Testis (tissue), 3 donors: ENCODE results near the gene FOXN3. TPM values are rescaled to one million over a fixed set of nuclear protein-coding genes. Genes with fewer than 3 reads are reported as not detected.
"Not testable (repeated sequence)": the region's sequence is repeated elsewhere in the genome, so short reads cannot be mapped to it uniquely, and the experiment has no call there.

ENCODE experiments used
- DNase-seq: peaks from one replicate; pipeline ENCODE4 v3.0.0-alpha.2; 2019
- H3K27ac ChIP-seq, 2 donors: fragments of 200-600 bp; sonication (generic); one replicate each; pipeline ENCODE4 v1.5.1; 2019
- H3K27me3 ChIP-seq: fragments of 200-600 bp; sonication (generic); one replicate; pipeline ENCODE4 v1.5.1; 2019
- H3K36me3 ChIP-seq: fragments of 200-600 bp; sonication (generic); one replicate; pipeline ENCODE4 v1.5.1; 2017; ENCODE audit warnings: low read depth; ENCODE audit errors: missing control alignments
- H3K4me1 ChIP-seq: fragments of 200-600 bp; sonication (generic); one replicate; pipeline ENCODE4 v1.5.1; 2019
- H3K4me3 ChIP-seq, 2 donors: fragments of 200-600 bp; sonication (generic); one replicate each; pipeline ENCODE4 v1.5.1; 2017 to 2019
- H3K9me3 ChIP-seq: fragments of 200-600 bp; sonication (generic); one replicate; pipeline ENCODE4 v1.5.1; 2017
- POLR2A ChIP-seq: fragments of 450-650 bp; IDR thresholded peaks from one replicate; pipeline ENCODE4 v1.6.1; 2017; ENCODE audit warnings: antibody characterized with exemption, mild to moderate bottlenecking, moderate library complexity
- WGBS, 2 donors: methylation state at CpG; one replicate each; pipeline ENCODE4 v1.1.5; 2018; 5-methylcytosine and 5-hydroxymethylcytosine counted together
- intact Hi-C: fragments of 100-400 bp; cut with DNase I; formaldehyde crosslinking; loops from one replicate; pipeline ENCODE4 v1.15.1; 2023; ENCODE audit warnings: low total_unique reads
- polyA plus RNA-seq: library from polyadenylated mRNA; stranded (reverse); fragments of 350-450 nt; fragmentation: Illumina TruSeq; extraction: RNeasy Lipid Tissue Mini Kit (QIAGEN cat#74804); gene quantifications from one replicate; pipeline ENCODE4 v1.2.3, GENCODE V29; 2014; ENCODE audit warnings: low read depth, low replicate concordance; ENCODE audit not compliant: insufficient read depth
- total RNA-seq, 2 donors: library from RNA; depleted of rRNA; stranded (reverse); fragments of >200 nt; gene quantifications; one replicate each; pipeline ENCODE4 v1.2.3, GENCODE V29; 2016
- TF ChIP-seq, protein P1 (sequence below), 3 experiments: fragments of 450-650 bp in 2 of 3; fragments of 200-600 bp in 1 of 3; sonication (generic) in 1 of 3; IDR thresholded peaks; one replicate each; pipeline ENCODE4 v1.5.1; 2016 to 2019; ENCODE audit warnings: antibody characterized with exemption in 3 of 3, mild to moderate bottlenecking in 2 of 3, moderate library complexity in 1 of 3

Gene FOXN3
- total and polyA plus RNA-seq, 3 donors from 2014 or later = 40.7 to 103 (median 100) TPM

DNA sequence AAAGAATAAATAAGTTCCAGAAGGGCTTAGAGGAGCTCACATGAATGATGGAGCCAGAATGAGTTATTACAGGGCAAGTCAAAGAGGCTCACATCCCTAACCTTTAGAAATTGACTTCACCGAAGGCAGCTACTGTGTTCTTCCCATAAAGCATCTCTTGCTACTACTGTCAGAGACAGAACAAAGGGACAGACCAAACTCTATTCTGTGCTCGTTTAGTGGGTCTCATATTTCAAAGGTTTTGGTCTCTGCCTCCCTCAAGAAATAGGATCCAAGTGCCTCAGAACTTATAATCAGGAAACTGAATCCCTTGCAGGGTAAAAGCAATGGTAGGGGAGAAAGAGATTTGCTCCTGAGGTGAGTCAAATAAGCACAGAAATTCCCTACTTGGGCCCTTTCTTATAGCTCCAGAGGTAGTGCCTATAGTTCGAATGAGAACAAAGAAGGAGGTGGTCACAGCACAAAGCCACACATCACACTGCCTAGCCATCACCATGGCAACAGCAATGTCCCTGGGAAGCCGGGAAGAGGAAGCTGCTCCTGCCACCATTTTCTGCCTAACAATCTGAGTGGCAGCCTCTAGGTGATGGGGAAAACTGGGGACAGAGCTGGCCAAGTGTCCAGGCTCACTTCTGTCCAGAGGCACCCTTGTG is 294.9 kb downstream of the FOXN3 start:
- Histone ChIP-seq H3K36me3 (no peaks in the 10 kb centered on the region), H3K4me3 (no peak overlapping the region), H3K27ac (no peak overlapping the region), H3K4me1 (no peaks in the 10 kb centered on the region), H3K9me3 (no peaks in the 10 kb centered on the region), H3K27me3 (no peaks in the 10 kb centered on the region)
- 40 to 47% methylated on average over 4 of the region's 4 CpGs for WGBS, 2 donors
- TF ChIP-seq, protein P1, sequence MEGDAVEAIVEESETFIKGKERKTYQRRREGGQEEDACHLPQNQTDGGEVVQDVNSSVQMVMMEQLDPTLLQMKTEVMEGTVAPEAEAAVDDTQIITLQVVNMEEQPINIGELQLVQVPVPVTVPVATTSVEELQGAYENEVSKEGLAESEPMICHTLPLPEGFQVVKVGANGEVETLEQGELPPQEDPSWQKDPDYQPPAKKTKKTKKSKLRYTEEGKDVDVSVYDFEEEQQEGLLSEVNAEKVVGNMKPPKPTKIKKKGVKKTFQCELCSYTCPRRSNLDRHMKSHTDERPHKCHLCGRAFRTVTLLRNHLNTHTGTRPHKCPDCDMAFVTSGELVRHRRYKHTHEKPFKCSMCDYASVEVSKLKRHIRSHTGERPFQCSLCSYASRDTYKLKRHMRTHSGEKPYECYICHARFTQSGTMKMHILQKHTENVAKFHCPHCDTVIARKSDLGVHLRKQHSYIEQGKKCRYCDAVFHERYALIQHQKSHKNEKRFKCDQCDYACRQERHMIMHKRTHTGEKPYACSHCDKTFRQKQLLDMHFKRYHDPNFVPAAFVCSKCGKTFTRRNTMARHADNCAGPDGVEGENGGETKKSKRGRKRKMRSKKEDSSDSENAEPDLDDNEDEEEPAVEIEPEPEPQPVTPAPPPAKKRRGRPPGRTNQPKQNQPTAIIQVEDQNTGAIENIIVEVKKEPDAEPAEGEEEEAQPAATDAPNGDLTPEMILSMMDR (IDR thresholded peaks at IDR 0.05) = no peak
- no peak for TF ChIP-seq POLR2A
- intact Hi-C loops = no loop called here
- DNase-seq = no peak

DNA sequence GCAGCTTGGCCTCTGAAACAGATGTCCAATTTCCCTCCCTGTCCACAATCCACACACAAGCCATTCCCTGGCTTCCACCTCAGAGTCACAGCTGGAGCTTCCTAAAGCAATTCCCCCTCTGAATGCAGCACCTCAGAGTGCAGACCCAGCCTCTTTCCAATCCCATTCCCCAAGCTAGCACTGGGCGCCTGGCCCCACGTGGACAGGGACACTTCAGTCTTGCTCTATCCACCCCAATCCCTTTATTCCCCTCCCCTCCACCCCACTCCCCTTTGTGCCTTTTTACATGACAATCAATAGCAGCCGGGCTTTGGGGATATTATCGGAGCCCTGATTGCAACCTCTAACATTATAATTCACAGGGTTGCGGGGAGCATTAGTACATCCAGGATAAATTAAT is 300.0 kb downstream of the FOXN3 start:
- 86 to 88% methylated on average over 5 of the region's 5 CpGs for WGBS, 2 donors
- DNase-seq = no peak

DNA sequence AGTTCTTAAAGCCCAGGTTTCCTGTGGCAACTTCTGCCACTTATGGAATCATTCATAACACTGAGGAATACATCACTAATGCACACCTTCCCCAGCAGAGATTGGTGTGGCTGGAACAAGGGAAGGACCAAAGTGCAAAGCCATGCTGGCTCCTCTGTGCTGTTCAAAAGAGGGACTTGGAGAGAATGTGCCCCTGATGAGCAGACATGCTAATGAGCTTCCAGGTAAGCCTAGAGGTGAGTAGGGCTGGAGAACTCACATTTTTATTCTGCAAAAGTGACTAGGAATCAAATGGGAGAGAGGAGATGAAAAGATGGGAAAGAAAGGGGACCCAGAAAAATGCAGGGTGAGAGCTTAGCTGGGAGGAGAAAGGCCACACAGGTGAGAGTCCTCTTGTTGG is 302.9 kb downstream of the FOXN3 start:
- no peaks in the 10 kb centered on the region for H3K9me3 ChIP-seq
- H3K36me3 ChIP-seq = no peaks in the 10 kb centered on the region
- H3K27me3 ChIP-seq = no peaks in the 10 kb centered on the region
- TF ChIP-seq POLR2A = no peak
- TF ChIP-seq, protein P1 (IDR thresholded peaks at IDR 0.05) = no peak
- no peaks in the 10 kb centered on the region for H3K4me1 ChIP-seq
- H3K27ac ChIP-seq = no peak overlapping the region
- no peak for DNase-seq
- H3K4me3 ChIP-seq = no peak overlapping the region
- intact Hi-C loops = no loop called here

More for the DNA sequence above, 300.0 kb downstream of the FOXN3 start:
- no peaks in the 10 kb centered on the region for H3K4me1 ChIP-seq
- no peaks in the 10 kb centered on the region for H3K36me3 ChIP-seq
- no peak overlapping the region for H3K4me3 ChIP-seq
- intact Hi-C loops = no loop called here
- H3K27ac ChIP-seq = no peak overlapping the region
- TF ChIP-seq, protein P1 (IDR thresholded peaks at IDR 0.05) = no peak
- TF ChIP-seq POLR2A = no peak
- no peaks in the 10 kb centered on the region for H3K9me3 ChIP-seq
- H3K27me3 ChIP-seq = no peaks in the 10 kb centered on the region

DNA sequence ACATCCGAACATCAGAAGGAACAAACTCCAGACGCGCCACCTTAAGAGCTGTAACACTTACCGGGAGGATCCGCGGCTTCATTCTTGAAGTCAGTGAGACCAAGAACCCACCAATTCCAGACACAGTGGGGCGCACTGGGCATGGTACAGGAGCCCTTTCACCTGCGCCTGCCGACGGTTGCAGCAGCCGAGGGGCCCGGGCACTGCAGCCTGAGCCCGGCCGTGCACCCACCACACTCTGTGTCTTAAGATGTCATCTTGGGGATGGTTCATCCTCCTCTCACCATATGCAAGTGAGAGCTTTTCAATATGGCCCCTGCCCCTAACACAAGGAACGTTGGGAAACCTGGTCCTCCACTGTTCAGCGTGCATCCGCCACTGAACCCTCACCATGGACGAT is 304.3 kb downstream of the FOXN3 start:
- no peak for DNase-seq
- no peaks in the 10 kb centered on the region for H3K9me3 ChIP-seq
- H3K36me3 ChIP-seq = no peaks in the 10 kb centered on the region
- H3K27ac ChIP-seq = no peak overlapping the region
- intact Hi-C loops = no loop called here
- no peaks in the 10 kb centered on the region for H3K4me1 ChIP-seq
- TF ChIP-seq, protein P1 (IDR thresholded peaks at IDR 0.05) = no peak
- TF ChIP-seq POLR2A = no peak
- 65 to 76% methylated on average over 17 to 18 of the region's 18 CpGs for WGBS, 2 donors
- no peaks in the 10 kb centered on the region for H3K27me3 ChIP-seq
- H3K4me3 ChIP-seq = no peak overlapping the region

DNA sequence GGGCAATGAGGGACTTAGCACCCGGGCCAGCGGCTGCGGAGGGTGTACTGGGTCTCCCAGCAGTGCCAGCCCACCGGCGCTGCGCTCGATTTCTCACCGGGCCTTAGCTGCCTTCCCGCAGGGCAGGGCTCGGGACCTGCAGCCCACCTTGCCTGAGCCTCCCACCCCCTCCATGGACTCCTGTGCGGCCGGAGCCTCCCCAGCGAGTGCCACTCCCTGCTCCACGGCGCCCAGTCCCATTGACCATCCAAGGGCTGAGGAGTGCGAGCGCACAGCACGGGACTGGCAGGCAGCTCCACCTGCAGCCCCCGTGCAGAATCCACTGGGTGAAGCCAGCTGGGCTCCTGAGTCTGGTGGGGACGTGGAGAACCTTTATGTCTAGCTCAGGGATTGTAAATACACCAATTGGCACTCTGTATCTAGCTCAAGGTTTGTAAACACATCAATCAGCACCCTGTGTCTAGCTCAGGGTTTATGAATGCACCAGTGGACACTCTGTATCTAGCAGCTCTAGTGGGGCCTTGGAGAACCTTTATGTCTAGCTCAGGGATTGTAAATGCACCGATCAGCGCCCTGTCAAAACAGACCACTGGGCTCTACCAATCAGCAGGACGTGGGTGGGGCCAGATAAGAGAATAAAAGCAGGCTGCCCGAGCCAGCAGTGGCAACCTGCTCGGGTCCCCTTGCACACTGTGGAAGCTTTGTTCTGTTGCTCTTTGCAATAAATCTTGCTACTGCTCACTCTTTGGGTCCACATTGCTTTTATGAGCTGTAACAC is 305.1 kb downstream of the FOXN3 start:
- H3K36me3 ChIP-seq, H3K9me3 ChIP-seq, H3K4me1 ChIP-seq, DNase-seq, intact Hi-C loops, H3K27ac ChIP-seq, H3K27me3 ChIP-seq: not testable (repeated sequence)
- peak overlapping the region in 1 of 2 donors; percentile 7 for H3K4me3 ChIP-seq
- WGBS, 2 donors = 57 to 61% methylated on average over 7 to 25 of the region's 25 CpGs

DNA sequence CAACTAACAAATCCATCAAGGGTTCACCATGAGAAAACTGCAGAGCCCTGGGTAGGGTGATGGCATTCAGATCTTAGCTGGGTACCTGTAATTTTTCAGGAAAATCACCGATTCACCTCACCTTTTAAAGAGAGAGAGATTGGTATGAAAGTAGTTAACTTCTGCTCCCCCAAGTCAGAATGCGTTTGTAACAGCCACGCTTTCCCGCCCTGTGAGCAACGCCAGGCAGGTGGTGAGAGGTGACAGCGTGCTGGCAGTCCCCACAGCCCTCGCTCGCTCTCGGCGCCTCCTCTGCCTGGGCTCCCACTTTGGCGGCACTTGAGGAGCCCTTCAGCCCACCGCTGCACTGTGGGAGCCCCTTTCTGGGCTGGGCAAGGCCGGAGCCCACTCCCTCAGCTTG is 305.8 kb downstream of the FOXN3 start:
- WGBS, 2 donors = 77 to 90% methylated on average over 2 to 13 of the region's 13 CpGs
- H3K9me3 ChIP-seq, DNase-seq, intact Hi-C loops, H3K4me1 ChIP-seq, H3K36me3 ChIP-seq, H3K27me3 ChIP-seq, H3K27ac ChIP-seq: not testable (repeated sequence)
- peak overlapping the region in 1 of 2 donors; percentile 7 for H3K4me3 ChIP-seq
